ENCODE measurements around the gene INHBC.

GRCh38 chr12:57454213-57454565 lies 19.6 kb downstream of the INHBC start:
- TF ChIP-seq, protein P1, sequence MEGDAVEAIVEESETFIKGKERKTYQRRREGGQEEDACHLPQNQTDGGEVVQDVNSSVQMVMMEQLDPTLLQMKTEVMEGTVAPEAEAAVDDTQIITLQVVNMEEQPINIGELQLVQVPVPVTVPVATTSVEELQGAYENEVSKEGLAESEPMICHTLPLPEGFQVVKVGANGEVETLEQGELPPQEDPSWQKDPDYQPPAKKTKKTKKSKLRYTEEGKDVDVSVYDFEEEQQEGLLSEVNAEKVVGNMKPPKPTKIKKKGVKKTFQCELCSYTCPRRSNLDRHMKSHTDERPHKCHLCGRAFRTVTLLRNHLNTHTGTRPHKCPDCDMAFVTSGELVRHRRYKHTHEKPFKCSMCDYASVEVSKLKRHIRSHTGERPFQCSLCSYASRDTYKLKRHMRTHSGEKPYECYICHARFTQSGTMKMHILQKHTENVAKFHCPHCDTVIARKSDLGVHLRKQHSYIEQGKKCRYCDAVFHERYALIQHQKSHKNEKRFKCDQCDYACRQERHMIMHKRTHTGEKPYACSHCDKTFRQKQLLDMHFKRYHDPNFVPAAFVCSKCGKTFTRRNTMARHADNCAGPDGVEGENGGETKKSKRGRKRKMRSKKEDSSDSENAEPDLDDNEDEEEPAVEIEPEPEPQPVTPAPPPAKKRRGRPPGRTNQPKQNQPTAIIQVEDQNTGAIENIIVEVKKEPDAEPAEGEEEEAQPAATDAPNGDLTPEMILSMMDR (IDR thresholded peaks at IDR 0.05; ENCODE audit: low read depth, low read length), result no peak
- no peak for TF ChIP-seq EZH2phosphoT487 (IDR thresholded peaks at IDR 0.05; ENCODE audit: low read depth)
